ENCODE data around the gene BNIP5.
"Not testable (repeated sequence)": the region's sequence is repeated elsewhere in the genome, so short reads cannot be mapped to it uniquely, and the experiment has no call there.

BNIP5 gene

DNA sequence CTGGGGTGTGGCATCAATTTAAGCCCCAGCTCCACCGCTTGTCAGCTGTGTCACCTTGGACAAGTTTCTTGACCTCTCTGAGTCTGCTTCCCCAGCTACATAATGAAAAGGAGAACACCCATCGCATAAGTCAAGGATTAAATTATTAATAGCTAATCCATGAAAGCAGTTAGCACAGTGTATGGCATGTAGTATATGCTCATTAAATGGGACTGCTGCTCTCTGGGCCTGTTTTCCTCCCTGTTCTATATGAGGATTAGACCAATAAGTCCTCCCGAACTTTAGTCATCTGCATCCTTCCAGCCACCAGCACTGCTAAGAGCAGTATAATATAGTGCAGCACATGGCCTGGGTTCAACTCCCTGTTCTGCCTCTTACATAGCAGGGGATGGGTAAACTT lies 31.1 kb upstream of the BNIP5 start:
- DNase-seq (ENCODE audit: low spot score), result no peak

DNA sequence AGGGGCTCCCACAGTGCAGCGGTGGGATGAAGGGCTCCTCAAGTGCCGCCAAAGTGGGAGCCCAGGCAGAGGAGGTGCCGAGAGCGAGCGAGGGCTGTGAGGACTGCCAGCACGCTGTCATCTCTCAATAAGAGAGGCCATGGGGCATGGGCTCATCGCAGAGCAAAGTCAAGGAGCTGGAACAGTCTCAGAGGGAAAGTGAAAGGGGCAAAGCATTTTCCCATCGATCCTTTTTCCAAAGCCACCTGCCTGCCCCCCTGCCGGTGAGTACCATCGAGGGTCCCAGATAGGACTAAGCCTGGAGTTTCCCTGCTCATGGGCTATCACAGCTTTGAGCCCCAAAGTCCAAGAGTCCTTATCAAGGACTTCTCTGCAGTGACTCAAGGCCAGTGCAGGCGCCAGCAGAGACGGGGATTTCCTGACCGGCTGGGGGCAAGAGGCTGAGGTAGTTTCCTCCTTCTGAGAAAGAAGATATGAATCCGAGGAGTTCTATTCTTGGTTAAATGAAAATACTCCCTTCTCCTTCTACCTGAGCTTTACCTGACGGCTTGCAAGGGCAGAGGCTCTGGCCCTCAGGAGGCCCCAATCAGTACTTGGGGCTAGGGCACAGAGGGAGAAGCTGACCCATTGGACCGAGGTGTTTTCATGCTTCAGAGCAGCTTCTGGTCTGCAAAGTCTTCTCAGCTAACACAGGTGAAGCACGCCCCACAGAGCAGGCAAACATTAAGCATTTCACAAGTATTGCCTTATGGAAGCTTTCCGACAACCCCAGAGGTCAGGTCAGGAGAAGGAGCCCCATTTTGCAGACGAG lies 28.2 kb upstream of the BNIP5 start:
- no peak for DNase-seq (ENCODE audit: low spot score)

DNA sequence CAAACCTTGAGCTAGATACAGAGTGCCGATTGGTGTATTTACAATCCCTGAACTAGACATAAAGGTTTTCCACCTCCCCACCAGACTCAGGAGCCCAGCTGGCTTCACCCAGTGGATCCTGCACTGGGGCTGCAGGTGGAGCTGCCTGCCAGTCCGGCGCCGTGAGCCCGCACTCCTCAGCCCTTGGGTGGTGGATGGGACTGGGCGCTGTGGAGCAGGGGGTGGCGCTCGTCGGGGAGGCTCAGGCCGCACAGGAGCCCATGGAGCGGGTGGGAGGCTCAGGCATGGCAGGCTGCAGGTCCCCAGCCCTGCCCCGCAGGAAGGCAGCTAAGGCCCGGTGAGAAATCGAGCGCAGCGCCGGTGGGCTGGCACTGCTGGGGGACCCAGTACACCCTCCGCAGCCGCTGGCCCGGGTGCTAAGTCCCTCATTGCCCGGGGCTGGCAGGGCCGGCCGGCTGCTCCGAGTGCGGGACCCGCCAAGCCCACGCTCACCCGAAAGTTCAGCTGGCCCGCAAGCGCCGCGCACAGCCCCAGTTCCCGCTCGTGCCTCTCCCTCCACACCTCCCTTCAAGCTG lies 27.5 kb upstream of the BNIP5 start:
- not testable (repeated sequence) for DNase-seq (ENCODE audit: low spot score)

DNA sequence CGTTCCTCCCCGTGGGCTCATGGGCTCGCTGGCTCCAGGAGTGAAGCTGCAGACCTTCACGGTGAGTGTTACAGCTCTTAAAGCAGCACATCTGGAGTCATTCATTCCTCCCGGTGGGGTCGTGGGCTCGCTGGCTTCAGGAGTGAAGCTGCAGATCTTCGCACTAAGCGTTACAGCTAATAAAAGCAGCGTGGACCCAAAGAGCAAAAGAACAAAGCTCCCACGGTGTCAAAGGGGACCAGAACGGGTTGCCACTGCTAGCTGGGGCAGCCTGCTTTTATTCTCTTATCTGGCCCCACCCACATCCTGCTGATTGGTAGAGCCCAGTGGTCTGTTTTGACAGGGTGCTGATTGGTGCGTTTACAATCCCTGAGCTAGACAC lies 26.7 kb upstream of the BNIP5 start:
- not testable (repeated sequence) for DNase-seq (ENCODE audit: low spot score)

DNA sequence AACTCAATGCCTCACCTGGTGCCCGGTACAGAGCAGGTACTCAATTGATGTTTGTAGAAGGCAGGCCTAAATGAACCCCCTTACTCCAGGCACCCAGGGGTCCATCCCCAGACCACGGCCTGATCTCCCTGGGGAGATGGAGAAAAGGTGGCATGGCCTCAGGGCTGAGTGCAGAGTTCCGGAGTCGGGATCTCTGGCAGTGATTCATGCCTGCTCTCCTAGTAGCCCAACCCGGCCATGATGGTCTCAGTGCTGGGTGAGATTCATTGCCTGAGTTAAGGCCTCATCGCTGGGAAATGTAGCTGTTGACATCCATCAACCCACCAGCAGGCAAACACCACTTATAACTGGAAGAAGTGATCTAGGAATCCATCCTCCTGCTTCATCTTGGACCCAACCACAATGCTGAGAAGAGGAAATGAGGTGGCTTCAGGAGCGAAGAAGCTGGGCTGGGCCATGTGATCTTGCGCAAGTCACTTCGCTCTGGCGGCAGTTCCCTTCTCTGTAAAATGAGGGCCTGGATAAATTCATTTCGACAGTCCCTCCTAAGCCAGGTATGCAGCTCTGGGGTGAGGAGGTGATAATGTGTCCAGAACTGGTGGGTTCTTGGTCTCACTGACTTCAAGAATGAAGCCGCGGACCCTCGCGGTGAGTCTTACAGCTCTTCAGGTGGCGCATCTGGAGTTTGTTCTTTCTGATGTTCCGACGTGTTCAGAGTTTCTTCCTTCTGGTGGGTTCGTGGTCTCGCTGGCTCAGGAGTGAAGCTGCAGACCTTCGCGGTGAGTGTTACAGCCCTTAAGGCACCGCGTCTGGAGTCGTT lies 26.1 kb upstream of the BNIP5 start:
- no peak for DNase-seq (ENCODE audit: low spot score)

DNA sequence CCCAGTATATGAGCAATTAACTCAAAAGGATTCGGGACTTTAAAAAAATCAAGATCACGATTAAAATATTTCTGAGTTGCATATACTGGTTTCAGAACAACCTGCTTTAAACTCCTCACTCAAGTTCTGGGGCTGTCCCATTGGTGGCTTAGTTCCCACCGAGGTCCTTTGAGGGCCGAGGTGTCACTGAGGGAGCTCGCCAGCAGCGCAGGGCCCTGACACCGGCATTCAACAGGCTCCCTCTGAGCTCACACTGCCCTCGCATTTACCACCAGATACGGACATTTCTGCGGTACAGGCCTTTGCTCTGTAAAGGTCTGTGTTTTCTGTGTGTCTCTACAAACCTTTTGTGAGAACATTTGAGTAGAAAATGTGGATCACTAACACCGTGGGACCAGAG lies 24.4 kb upstream of the BNIP5 start:
- DNase-seq (ENCODE audit: low spot score), result no peak

DNA sequence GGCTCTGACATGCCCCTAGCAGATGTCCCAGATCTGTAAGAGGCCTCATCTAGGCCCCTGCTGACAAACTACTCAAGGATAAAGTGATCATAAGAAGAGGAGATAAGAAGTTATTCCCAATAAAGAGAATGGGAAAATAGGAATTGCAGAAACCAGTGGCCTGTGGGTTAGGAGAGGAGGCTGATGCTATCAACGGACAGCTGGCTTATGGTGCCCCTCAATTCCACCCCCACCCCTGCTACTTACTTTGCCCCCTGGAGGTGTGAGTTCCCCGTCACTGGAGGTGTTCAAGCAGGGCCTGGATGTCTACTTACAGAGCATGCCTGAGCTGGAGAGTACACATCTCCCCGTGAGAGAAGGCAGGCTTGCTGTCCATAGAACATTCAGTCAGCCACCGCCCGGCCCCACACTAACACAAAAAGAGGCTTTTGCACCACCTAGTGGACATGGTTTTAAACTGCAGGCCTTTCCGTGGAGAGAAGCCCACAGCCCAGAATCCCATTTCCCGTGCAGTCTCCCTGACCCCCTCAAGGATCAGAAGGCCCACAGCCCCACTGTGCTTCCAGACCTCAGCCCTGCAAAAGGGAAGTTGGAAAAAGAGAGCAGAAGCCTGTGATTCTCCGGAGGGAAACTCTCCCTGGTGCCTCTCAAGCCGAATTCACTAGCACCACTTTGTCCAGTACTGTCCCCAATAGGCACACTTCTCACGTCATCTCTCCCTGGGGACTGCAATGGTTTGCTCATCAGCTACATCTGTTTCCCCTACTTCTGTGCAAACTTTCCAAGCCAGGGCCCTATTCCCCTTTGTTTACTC lies 23.8 kb upstream of the BNIP5 start:
- peak; percentile 87 for DNase-seq (ENCODE audit: low spot score)

DNA sequence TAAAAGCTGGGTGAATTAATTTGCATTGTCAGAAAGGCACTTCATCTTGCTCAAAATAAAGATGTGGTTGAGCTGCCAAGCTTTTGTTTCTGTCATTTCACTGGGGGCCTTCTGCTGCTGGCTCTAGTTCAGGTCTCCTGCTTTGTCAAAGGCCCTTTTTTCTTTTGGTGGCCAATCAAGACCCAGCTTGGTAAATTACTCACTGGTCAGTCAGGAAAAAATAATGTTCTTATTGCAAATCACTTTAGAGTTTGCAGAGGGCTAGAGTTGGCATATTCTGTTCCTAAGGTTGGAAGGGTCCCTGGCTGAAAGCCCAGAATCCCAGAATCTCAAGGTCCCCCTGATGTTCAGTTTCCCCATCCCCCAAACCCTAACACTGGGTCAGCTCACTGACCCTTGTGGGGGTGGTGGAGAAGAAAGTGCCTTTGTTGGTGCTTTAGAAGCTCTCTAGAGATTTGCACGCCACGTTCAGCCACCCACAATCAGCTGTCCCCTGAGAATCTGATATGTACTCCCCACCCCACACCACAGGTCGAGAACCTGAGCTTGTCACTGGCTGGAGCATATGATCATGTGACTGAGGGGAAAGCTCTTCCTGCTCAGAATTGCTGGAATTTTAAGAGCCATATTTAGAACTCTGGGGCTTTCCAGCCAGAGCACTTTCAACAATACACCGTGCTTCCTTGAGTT lies 21.7 kb upstream of the BNIP5 start:
- DNase-seq (ENCODE audit: low spot score), result no peak

DNA sequence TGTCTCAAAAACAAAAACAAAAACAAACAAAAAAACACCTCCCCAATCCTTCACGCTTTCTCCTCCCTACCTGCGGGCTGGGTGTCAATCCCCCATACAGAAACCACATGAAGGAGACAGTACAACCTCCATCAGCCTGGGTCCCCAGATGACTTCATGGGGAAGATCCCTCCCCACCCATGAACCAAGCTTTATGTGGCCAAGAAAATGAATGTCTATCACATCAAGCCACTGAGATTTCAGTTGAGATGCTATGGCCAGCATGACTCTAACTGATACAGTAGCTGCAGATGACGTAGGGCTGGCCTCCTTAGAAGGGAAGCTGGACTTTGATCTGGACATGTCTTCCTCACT lies 21.2 kb upstream of the BNIP5 start:
- no peak for DNase-seq (ENCODE audit: low spot score)

DNA sequence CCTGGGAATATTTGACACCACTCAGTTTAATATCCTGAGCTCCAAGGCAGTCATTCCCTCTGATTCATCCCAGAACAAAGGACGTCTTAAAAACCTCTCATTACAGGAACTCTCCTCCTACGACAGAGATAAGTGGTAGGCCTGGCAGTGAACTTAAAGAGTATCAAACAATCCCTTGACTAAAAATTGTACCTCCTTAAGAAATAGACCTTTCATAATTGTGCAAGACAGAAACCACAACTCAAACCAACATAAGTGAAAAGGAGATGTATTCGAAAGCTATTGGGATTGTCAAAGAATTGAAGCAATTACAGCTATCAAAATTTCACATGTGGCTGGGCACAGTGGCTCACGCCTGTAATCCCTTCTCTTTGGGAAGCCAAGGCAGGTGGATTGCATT lies 19.1 kb upstream of the BNIP5 start:
- no peak for DNase-seq (ENCODE audit: low spot score)

DNA sequence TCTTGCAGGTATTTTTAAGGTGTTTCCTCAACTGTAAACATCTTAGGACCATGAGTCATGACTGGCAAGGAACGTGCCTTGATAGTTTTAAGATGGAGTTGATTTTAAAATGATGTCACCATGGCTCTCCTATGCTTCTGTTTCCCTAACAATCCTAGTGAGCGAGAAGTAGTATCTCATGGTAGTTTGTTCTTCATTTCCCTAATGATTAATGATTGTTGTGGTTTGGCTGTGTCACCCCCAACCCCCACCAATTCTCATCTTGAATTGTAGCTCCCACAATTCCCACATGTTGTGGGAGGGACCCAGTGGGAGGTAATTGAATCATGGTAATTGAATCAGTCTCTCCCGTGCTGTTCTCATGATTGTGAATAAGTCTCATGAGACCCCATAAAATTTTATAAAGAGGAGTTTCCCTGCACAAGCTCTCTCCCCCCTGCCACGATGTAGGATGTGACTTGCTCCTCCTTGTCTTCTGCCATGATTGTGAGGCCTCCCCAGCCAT lies 16.8 kb upstream of the BNIP5 start:
- no peak for DNase-seq (ENCODE audit: low spot score)

DNA sequence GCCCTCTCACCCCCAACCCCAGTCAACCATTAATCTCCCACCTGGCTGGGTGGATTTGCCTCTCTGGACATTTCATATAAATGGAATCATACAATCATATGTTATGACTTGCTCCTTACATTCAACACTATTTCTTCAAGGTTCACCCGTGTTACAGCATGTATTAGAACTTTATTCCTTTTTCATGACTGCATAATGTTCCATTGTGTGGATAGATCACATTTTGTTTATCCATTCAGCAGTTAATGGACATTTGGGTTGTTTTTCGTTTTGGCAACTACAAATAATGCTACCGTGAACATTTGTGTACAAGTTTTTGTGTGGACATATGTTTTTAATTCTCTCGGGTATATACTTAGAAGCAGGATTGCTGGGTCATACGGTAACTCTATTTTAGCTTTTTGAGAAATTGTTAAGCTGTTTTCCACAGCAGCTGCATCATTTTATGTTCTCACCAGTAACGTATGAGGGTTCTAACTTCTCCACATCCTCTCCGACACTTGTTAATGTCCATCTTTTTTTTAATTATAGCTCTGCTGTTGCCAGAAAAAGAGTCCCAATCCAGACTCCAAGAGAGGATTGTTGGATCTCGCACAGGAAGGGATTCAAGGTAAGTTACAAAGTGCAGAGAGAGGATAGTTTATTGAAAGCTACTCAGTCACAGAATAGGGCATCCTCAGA lies 15.9 kb upstream of the BNIP5 start:
- DNase-seq (ENCODE audit: low spot score), result no peak

DNA sequence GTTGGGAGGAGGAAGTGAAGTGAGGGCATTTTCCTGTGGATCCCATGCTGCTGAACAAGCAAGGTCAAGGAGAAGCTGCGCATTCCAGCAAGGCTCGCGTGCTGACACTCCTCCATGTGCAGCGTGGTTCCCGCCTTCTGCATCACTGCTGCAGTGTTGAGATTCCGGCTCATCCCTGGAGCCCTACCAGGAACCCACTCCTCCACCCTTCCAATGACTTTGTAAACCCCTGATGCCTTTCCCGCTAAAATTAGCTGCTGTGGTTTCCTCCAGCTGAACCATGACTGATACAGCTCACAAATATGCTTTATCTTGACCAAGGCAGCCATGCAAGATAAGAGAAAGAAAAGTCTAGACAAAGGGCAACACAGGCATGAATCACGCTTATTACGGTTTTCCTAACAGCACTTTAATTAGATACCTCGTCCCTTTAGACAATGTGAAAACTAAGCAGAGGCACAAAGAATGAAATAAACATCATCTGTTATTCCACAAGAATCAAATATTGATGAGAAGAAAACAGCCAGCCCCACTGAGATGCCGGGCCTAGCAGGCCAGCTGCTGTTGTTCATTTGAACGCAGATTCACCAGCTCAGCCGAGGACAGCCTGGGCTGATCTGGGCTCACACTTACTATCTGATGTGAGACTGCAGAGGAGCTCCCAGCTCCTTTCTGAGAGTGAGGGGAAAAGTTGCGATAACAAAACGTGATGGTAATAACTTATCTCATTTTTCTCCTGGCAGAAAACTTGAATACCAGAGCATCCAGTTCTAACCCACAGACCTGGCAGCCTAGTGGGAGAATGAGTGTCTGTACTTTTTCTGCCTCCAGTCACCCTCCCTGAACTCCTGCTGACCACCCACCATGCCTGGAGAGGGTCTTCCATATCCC lies 14.2 kb upstream of the BNIP5 start:
- DNase-seq (ENCODE audit: low spot score), result peak; percentile 61

DNA sequence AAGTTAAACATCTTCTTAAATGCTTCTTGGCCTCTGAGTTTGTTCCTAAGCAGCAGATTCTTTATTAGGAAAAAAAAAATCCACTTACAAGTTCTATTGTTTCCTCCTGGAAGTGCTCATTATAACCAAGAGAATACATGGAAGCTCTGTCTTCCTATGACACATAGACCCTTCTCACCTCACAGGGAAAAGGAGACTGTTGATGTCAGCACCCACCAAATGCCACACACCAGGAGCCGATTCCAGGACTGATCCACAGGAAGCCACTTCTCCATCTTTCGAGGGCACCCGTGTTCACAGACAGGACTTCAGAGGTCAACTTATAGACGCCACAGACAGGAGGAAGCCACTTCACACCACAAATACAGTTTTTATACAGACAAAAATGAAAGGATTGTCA lies 13.4 kb upstream of the BNIP5 start:
- DNase-seq (ENCODE audit: low spot score), result no peak

DNA sequence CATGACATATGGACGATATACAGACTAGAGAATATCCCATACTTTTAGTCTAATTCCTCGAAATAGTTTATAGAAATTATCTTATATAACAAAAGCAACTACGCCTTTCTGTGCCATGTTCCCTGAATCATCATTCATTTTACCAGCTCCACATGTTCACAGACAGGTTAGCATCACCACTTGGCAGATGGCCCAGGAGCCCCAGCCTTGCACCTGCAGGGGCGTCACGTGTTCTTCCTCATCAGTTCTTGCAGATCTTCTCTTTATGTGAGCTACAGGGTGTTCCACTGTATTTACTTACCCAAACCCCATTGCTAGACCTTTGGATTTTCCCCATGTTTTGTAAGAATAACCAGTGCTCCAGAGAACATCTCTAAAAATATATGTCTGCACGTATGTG lies 12.6 kb upstream of the BNIP5 start:
- DNase-seq (ENCODE audit: low spot score), result peak; percentile 76

DNA sequence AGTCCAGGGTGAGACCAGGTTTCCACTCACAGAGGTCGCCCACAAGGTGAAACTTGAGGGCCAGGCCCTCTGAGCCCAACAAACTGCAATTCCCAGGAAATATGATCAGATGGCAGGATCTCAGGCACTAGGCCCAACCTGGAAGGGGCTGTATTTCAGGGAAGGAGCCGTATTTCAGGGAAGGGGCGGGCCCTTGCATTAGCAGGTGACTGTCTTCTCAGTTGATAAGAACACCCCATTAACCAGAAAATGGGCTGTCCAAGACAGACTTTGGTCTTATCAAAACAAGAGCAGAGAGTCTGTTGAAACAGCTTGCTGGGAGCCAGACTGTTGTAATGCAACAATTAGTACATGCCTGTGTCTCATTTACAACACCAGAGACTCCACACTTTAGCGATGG lies 10.9 kb upstream of the BNIP5 start:
- peak; percentile 93 for DNase-seq (ENCODE audit: low spot score)

DNA sequence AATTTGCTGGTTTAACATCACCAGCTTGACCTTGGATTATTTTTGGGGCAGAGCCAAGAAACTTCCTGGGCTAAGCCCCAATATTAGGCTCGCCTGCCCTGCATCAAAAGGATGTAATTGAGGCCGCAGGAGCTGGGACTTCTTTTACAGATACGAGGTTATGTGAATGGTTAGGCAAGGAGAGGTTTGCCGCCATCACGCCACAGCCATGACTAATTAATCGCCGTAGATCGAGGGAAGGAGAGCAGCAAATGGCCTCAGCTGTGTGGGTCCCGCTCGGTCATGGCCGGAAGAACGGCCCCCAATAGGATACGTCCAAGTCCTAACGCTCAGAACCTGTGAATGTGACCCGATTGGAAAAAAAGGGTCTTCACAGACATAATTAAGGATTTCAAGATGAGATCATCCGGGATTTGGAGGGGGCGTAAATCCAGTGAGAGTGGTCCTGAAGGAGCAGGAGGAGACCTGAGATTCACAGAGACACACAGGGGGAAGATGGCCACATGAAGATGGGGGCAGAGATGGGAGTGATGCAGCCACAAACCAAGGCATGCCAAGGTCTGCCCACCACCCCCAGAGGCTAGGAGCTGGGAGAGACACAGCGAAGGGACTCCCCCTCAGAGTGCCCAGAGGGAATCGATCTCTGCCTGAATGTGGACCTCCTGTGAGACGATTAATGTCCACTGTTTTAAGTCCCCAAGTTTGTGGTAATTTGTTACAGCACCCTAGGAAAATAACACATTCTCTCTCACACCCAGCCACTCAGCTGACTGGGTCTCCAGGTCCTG lies 10.0 kb upstream of the BNIP5 start:
- no peak for DNase-seq (ENCODE audit: low spot score)

DNA sequence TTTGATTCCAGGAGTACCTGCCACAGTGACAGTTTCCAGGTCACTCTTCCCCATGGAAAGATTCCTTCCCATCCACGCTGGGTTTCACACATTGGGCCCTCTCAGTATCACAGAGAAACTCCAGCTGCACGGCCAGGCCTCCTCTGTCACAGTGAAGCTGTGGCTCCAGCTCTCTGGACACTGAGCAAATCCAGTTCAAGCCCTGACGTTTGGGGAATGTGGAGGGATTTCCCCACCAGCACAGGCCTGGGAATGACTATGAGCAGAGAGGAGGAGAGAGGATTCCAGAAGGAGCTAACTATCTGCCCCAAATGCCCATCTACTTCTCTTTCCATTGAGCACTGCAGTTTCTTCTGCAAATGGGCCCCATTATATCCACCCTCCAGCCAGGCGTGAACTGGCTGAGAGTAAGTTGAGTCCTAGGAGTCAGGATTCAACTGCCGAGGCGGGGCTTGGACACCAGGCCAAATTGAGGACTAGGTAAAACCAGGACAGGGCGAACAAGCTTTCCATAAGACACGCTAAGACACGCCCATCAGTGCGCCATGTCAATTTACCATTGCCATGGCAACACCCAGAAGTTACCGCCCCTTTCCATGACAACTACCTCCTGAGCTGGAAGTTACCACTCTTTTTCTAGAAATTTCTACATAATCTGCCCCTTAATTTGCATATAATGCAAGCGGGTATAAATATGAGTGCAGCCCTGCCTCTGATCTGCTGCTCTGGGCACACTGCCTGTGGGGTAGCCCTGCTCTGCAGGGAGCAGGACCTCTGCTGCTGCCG lies 9.2 kb upstream of the BNIP5 start:
- peak; percentile 65 for DNase-seq (ENCODE audit: low spot score)

All from hematopoietic multipotent progenitor cell treated with erythropoietin and hydrocortisone succinate and interleukin-3 and kit ligand, for 15 days (in vitro differentiated cells).